H1 (cell line): ENCODE data around the gene CTNNA3. TPM values are rescaled to one million over a fixed set of nuclear protein-coding genes. Genes with fewer than 3 reads are reported as not detected.

Experiments used
- CTCF ChIA-PET: fragments of 300-600 bp; sonication (Branson Sonifier 250); formaldehyde crosslinking; loops from one replicate; lab custom pipeline; 2021; ENCODE audit not compliant: partially characterized antibody; lab: Charles Lee
- POLR2A ChIA-PET: fragments of 300-600 bp; sonication (Branson Sonifier 250); formaldehyde crosslinking; loops from one replicate; lab custom pipeline; 2021; ENCODE audit warnings: inconsistent platforms; ENCODE audit not compliant: partially characterized antibody; lab: Charles Lee
- DNase-seq, 2 experiments: peaks; one replicate each; pipeline versions ENCODE4 v3.0.0 to v3.0.0-alpha.2; 2010 to 2022; ENCODE audit warnings: low spot score in 2 of 2, low read depth in 1 of 2, mixed read lengths in 1 of 2
- FAIRE-seq: peaks from 2 replicates; lab custom pipeline; 2011; peaks lifted over from hg19 to GRCh38; lab: Jason Lieb, UNC
- H2AFZ ChIP-seq: 2 replicates; pipeline ENCODE4 v1.8.1; 2012; ENCODE audit warnings: low read length, inconsistent platforms
- H2AK5ac ChIP-seq: 2 replicates; pipeline ENCODE4 v1.6.1; 2013; ENCODE audit warnings: low read depth, low read length
- H2BK120ac ChIP-seq: replicated peaks from 2 replicates; pipeline ENCODE3; 2013; ENCODE audit warnings: low read depth, low read length, inconsistent platforms
- H2BK12ac ChIP-seq: 2 replicates; pipeline ENCODE4 v1.6.1; 2013; ENCODE audit warnings: low read depth, low read length
- H2BK15ac ChIP-seq: 2 replicates; pipeline ENCODE4 v1.6.1; 2013; ENCODE audit warnings: low read length
- H2BK20ac ChIP-seq: 2 replicates; pipeline ENCODE4 v1.6.1; 2013; ENCODE audit warnings: low read length
- H2BK5ac ChIP-seq: 2 replicates; pipeline ENCODE4 v1.6.1; 2013; ENCODE audit warnings: low read depth, low read length
- H3K14ac ChIP-seq: 2 replicates; pipeline ENCODE4 v1.6.1; 2013; ENCODE audit warnings: inconsistent platforms; ENCODE audit not compliant: insufficient read length
- H3K18ac ChIP-seq: 2 replicates; pipeline ENCODE4 v1.6.1; 2013; ENCODE audit warnings: low read length; ENCODE audit errors: extremely low read depth
- H3K23ac ChIP-seq: 2 replicates; pipeline ENCODE4 v1.6.1; 2013; ENCODE audit warnings: inconsistent platforms; ENCODE audit not compliant: insufficient read length
- H3K23me2 ChIP-seq: 2 replicates; pipeline ENCODE4 v1.6.1; 2013; ENCODE audit warnings: low read depth, low read length
- H3K27ac ChIP-seq: 2 replicates; pipeline ENCODE4 v1.6.1; 2011; ENCODE audit warnings: low read depth, low read length, inconsistent platforms
- H3K27me3 ChIP-seq, 4 experiments: replicated peaks in 1 of 4; 1 replicate in 1 of 4; 2 replicates in 3 of 4; pipeline versions ENCODE4 v1.6.1 to v1.8.1; 2011 to 2013; ENCODE audit warnings: low read length in 3 of 4, mild to moderate bottlenecking in 3 of 4, inconsistent platforms in 2 of 4, mixed read lengths in 2 of 4, moderate library complexity in 1 of 4; ENCODE audit not compliant: control insufficient read depth in 3 of 4, insufficient read depth in 3 of 4; ENCODE audit errors: extremely low read depth in 1 of 4
- H3K36me3 ChIP-seq, 4 experiments: 2 replicates each; pipeline versions ENCODE4 v1.6.1 to v1.8.1; 2011 to 2013; ENCODE audit warnings: mild to moderate bottlenecking in 4 of 4, low read length in 3 of 4, moderate library complexity in 2 of 4, control low read depth in 1 of 4, inconsistent platforms in 1 of 4; ENCODE audit not compliant: insufficient read depth in 4 of 4, control insufficient read depth in 2 of 4
- H3K4ac ChIP-seq: replicated peaks from 2 replicates; pipeline ENCODE3; 2013; ENCODE audit warnings: low read length, low read depth, mixed read lengths, inconsistent platforms; ENCODE audit not compliant: insufficient read length
- H3K4me1 ChIP-seq, 4 experiments: replicated peaks in 1 of 4; 1 replicate in 1 of 4; 2 replicates in 3 of 4; pipeline versions ENCODE4 v1.6.1 to v1.8.1; 2011 to 2013; ENCODE audit warnings: low read length in 3 of 4, inconsistent platforms in 2 of 4, mixed read lengths in 1 of 4; ENCODE audit not compliant: insufficient read depth in 4 of 4, control insufficient read depth in 3 of 4
- H3K4me2 ChIP-seq, 2 experiments: 2 replicates each; pipeline versions ENCODE4 v1.6.1 to v1.8.1; 2011 to 2013; ENCODE audit warnings: low read depth in 2 of 2, low read length in 2 of 2, control low read depth in 1 of 2, inconsistent platforms in 1 of 2, mild to moderate bottlenecking in 1 of 2; ENCODE audit not compliant: insufficient read depth in 1 of 2
- H3K4me3 ChIP-seq, 4 experiments: fragments of 200-600, 300-600 bp in 1 of 4; sonication (generic), shearing (Covaris generic), sonication (Bioruptor Twin) in 1 of 4; 2 replicates each; pipeline versions ENCODE4 v1.5.1 to v1.8.1; 2011 to 2016; ENCODE audit warnings: low read length in 4 of 4, low read depth in 3 of 4, control low read depth in 2 of 4, inconsistent platforms in 2 of 4, mild to moderate bottlenecking in 2 of 4, mixed read lengths in 1 of 4, moderate library complexity in 1 of 4; ENCODE audit not compliant: insufficient read depth in 2 of 4; ENCODE audit errors: extremely low read depth in 1 of 4
- H3K56ac ChIP-seq: replicated peaks from 2 replicates; pipeline ENCODE3; 2013; ENCODE audit warnings: low read depth, mild to moderate bottlenecking, mixed read lengths, low read length, inconsistent platforms; ENCODE audit not compliant: insufficient read length
- H3K79me1 ChIP-seq: 2 replicates; pipeline ENCODE4 v1.6.1; 2013; ENCODE audit warnings: low read depth, low read length, control low read depth
- H3K79me2 ChIP-seq, 2 experiments: 2 replicates each; pipeline versions ENCODE4 v1.6.1 to v1.8.1; 2012 to 2013; ENCODE audit warnings: low read length in 2 of 2, mild to moderate bottlenecking in 2 of 2, inconsistent platforms in 1 of 2; ENCODE audit not compliant: insufficient read depth in 2 of 2, control insufficient read depth in 1 of 2
- H3K9ac ChIP-seq, 4 experiments: replicated peaks in 1 of 4; 1 replicate in 1 of 4; 2 replicates in 3 of 4; pipeline versions ENCODE4 v1.6.1 to v1.8.1; 2011 to 2013; ENCODE audit warnings: low read depth in 3 of 4, low read length in 3 of 4, control low read depth in 2 of 4, mild to moderate bottlenecking in 2 of 4, moderate library complexity in 2 of 4, inconsistent platforms in 1 of 4; ENCODE audit errors: extremely low read depth in 1 of 4
- H3K9me3 ChIP-seq, 2 experiments: 2 replicates each; pipeline versions ENCODE4 v1.6.1 to v1.8.1; 2012 to 2013; ENCODE audit warnings: mild to moderate bottlenecking in 2 of 2, moderate library complexity in 2 of 2, control low read depth in 1 of 2, inconsistent platforms in 1 of 2, low read depth in 1 of 2, low read length in 1 of 2, mixed read lengths in 1 of 2; ENCODE audit not compliant: insufficient read depth in 2 of 2
- H4K20me1 ChIP-seq, 2 experiments: replicated peaks in 1 of 2; 2 replicates each; pipeline versions ENCODE3 to v1.8.1; 2011 to 2013; ENCODE audit warnings: inconsistent platforms in 2 of 2, low read length in 2 of 2, mild to moderate bottlenecking in 1 of 2; ENCODE audit not compliant: insufficient read depth in 2 of 2, control insufficient read depth in 1 of 2
- H4K5ac ChIP-seq: 2 replicates; pipeline ENCODE4 v1.6.1; 2013; ENCODE audit warnings: low read length, low read depth, mixed read lengths, inconsistent platforms; ENCODE audit not compliant: insufficient read length
- H4K8ac ChIP-seq: 2 replicates; pipeline ENCODE4 v1.8.0; 2013; ENCODE audit warnings: mild to moderate bottlenecking, moderate library complexity, low read length, inconsistent platforms; ENCODE audit not compliant: insufficient read depth; ENCODE audit errors: extremely low read depth
- H4K91ac ChIP-seq: replicated peaks from 2 replicates; pipeline ENCODE3; 2013; ENCODE audit warnings: low read length, mixed read lengths, inconsistent platforms; ENCODE audit not compliant: insufficient read length
- NRF1 ChIP-seq: IDR thresholded peaks from 2 replicates; pipeline ENCODE4 v1.6.1; 2011; ENCODE audit warnings: mild to moderate bottlenecking, low read depth, low read length, improper control_type of control experiment
- TEAD4 ChIP-seq: IDR thresholded peaks from 2 replicates; pipeline ENCODE4 v1.6.1; 2012; ENCODE audit warnings: low read depth, low read length, inconsistent platforms, mixed read lengths
- WGBS, 2 experiments: shearing (Covaris generic) in 1 of 2; methylation state at CpG; one replicate each; pipeline versions ENCODE4 v1.1.6 to v1.1.7; 2013 to 2015; ENCODE audit warnings: low lambda C conversion rate in 2 of 2, mixed read lengths in 2 of 2, inconsistent platforms in 1 of 2, low coverage in 1 of 2, missing lambda C conversion rate in 1 of 2; ENCODE audit not compliant: insufficient replicate concordance in 2 of 2, insufficient coverage in 1 of 2, insufficient read length in 1 of 2; ENCODE audit errors: extremely low coverage in 1 of 2, missing lambda C conversion rate in 1 of 2; 5-methylcytosine and 5-hydroxymethylcytosine counted together
- polyA plus RNA-seq, 7 experiments: library from polyadenylated mRNA; depleted of rRNA in 3 of 7; stranded (reverse) in 5 of 7; unstranded in 2 of 7; fragments of >200 nt in 5 of 7; fragments of 200-250 nt in 2 of 7; gene quantifications; 1 replicate in 5 of 7; 2 replicates in 1 of 7; 4 replicates in 1 of 7; pipeline versions ENCODE4 v1.2.1 to v1.2.3, GENCODE V29; 2011 to 2013; ENCODE audit warnings: missing spikeins in 2 of 7, mixed read lengths in 2 of 7
- total RNA-seq: library from RNA; stranded (reverse); fragmentation: NEBNext Ultra II Directional; extraction: Animal tissue kit (Norgen Biotek cat#: 25700); gene quantifications from 2 replicates; pipeline ENCODE4 v1.2.1, GENCODE V29; 2021

CTNNA3 gene
- total and polyA plus RNA-seq, 2 of the 8 experiments (the other 6 are each of a cell fraction or from before 2014, with no cell fraction given): 1.3 to 1.5 TPM

DNA sequence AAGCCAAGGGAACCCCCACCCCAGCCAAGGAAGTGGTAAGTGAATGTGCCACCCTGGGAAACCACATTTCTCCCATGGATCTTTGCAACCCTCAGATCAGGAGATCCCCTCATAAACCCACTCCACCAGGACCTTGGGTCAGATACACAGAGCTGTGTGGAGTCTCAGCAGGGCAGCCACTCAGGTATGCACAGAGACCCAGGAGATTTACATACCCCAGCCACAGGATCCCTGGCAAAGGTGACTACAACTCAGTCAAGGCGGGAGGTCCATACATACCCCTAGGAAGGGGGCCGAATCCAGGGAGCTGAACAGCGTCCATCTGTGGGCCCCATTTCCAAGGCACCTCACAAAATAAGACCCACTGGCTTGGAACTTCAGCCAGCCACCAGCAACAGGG, 293.4 kb downstream of the CTNNA3 start:
- TF ChIP-seq NRF1: no peak
- 0 out of 2 replicates have a peak, but pooled peaks have one; percentile 22 for TF ChIP-seq TEAD4
- TF ChIP-seq, all 59 proteins: peak for 1
- H3K4ac ChIP-seq: no peak overlapping the region
- H2AK5ac ChIP-seq: no peak overlapping the region
- no peaks in the 10 kb centered on the region; a peak in 1 of 7 replicates for H3K27me3 ChIP-seq
- H3K56ac ChIP-seq: no peak overlapping the region
- H3K23ac ChIP-seq: no peak overlapping the region
- H3K14ac ChIP-seq: no peak overlapping the region
- H3K4me3 ChIP-seq: no peak overlapping the region
- H3K9me3 ChIP-seq: peaks cover 6 to 10% of the 10 kb centered on the region in 2 experiments
- H4K5ac ChIP-seq: no peak overlapping the region
- peak overlapping the region; percentile 56; the same call in 1 of the 2 replicates for H2BK5ac ChIP-seq
- H4K91ac ChIP-seq: no peak overlapping the region
- no peak overlapping the region for H3K27ac ChIP-seq
- peak overlapping the region; percentile 68 for H2BK12ac ChIP-seq
- no peaks in the 10 kb centered on the region; a peak in 1 of 8 replicates for H3K36me3 ChIP-seq
- no peak overlapping the region for H3K4me2 ChIP-seq
- peak overlapping the region; percentile 92 for H2BK120ac ChIP-seq
- no peaks in the 10 kb centered on the region for H3K79me1 ChIP-seq
- H2BK15ac ChIP-seq: 0 out of 2 replicates have a peak overlapping the region, but pooled peaks have one; percentile 46
- H3K23me2 ChIP-seq: no peaks in the 10 kb centered on the region; the same call in 1 of the 2 replicates
- ChIA-PET CTCF (interaction anchor here (0.9 kb wide), 1 partner anchor 123 kb away, joined by 3 read pairs; no protein-coding TSS in a partner anchor), POLR2A (no interaction called here)
- H4K20me1 ChIP-seq: no peaks in the 10 kb centered on the region
- WGBS, 2 experiments: 75% methylated on average over 3 of the region's 3 CpGs; no CpG with 5 or more reads in 1 of the 2 experiments
- H2AFZ ChIP-seq: no peak overlapping the region
- H3K4me1 ChIP-seq: peaks cover 4 to 14% (median 9%) of the 10 kb centered on the region in 4 experiments; a peak in 5 of 7 replicates
- FAIRE-seq (no peak), DNase-seq (no peak)
- peak overlapping the region; percentile 87 for H3K18ac ChIP-seq
- H2BK20ac ChIP-seq: peak overlapping the region; percentile 93; the same call in 1 of the 2 replicates
- no peaks in the 10 kb centered on the region for H3K79me2 ChIP-seq
- no peak overlapping the region for H3K9ac ChIP-seq
- H4K8ac ChIP-seq: no peak overlapping the region; the same call in 1 of the 2 replicates
